ENCODE measurements around the gene KRTAP19-4. TPM values are rescaled to one million over a fixed set of nuclear protein-coding genes. Genes with fewer than 3 reads are reported as not detected.

Gene KRTAP19-4
- total RNA-seq, 2 donors from 2014 or later: not detected

GRCh38 chr21:30468900-30469714 lies 27.9 kb downstream of the KRTAP19-4 start:
- no peak for ATAC-seq (replicated peaks in 1 of 2)
- Mint-ChIP-seq H3K27me3 (ENCODE audit: low read depth) (peaks cover 6% of the 10 kb centered on the region), H3K4me1 (ENCODE audit: low read depth) (no peaks in the 10 kb centered on the region)

GRCh38 chr21:30463713-30464112 lies 33.3 kb downstream of the KRTAP19-4 start:
- no peak overlapping the region for H3K27ac Mint-ChIP-seq
- peaks cover 6% of the 10 kb centered on the region for H3K27me3 Mint-ChIP-seq (ENCODE audit: low read depth)
- DNase-seq (no peak), ATAC-seq (replicated peaks in 1 of 2) (no peak)
- no peak overlapping the region for H3K4me3 Mint-ChIP-seq
- no peaks in the 10 kb centered on the region for H3K36me3 Mint-ChIP-seq (ENCODE audit: insufficient read depth in 2 of 2)
- no peaks in the 10 kb centered on the region for H3K4me1 Mint-ChIP-seq (ENCODE audit: low read depth)
- H3K9me3 Mint-ChIP-seq: no peaks in the 10 kb centered on the region

More at GRCh38 chr21:30468900-30469714, 27.9 kb downstream of the KRTAP19-4 start:
- Mint-ChIP-seq H3K27ac (no peak overlapping the region), H3K36me3 (ENCODE audit: insufficient read depth in 2 of 2) (no peaks in the 10 kb centered on the region), H3K4me3 (no peak overlapping the region), H3K9me3 (no peaks in the 10 kb centered on the region)
- DNase-seq: no peak

DNA sequence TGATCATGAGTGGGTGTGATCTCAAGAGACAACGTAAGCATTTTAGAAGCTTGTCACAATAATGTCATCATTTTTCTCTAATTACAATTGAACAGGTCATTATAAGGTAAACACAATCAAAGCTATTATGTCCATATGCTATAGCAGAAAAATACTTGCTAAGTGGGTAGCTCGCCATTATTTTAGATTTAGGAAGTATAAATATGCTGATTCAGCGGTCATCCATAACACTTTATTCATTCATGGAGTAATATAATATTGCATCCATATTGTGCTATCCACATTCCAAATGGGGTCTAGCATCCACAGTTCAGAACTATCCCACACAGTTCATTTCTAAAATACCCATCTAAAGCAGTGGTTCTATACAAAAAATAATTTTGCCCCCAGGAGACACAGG lies 48.5 kb downstream of the KRTAP19-4 start:
- Mint-ChIP-seq H3K9me3 (no peaks in the 10 kb centered on the region), H3K4me3 (no peak overlapping the region), H3K27me3 (ENCODE audit: low read depth) (no peaks in the 10 kb centered on the region), H3K36me3 (ENCODE audit: insufficient read depth in 2 of 2) (no peaks in the 10 kb centered on the region), H3K4me1 (ENCODE audit: low read depth) (peaks cover 4% of the 10 kb centered on the region), H3K27ac (no peak overlapping the region)
- no peak for DNase-seq
- no peak for ATAC-seq (replicated peaks in 1 of 2)

DNA sequence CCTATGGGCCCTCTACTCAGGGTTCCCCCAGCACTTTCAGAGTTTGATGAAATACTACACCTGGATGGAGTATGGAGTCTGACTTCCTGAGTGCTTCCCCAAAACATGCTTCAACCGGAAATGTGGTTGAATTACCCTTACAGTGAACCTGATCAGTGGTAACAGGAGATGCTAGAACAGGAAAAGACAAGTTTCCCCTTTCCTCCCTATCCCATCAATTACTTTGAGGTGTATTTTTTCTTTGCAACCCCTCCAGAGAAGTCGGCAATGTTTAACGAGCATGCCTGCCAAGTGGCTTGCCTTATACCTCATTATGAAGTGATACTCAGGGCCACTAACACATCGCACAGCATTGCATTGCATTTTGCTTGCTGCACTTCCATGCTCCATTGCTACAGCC lies 49.9 kb downstream of the KRTAP19-4 start:
- DNase-seq (no peak), ATAC-seq (replicated peaks in 1 of 2) (no peak)
- Mint-ChIP-seq H3K36me3 (ENCODE audit: insufficient read depth in 2 of 2) (no peaks in the 10 kb centered on the region), H3K4me1 (ENCODE audit: low read depth) (peaks cover 4% of the 10 kb centered on the region), H3K4me3 (no peak overlapping the region), H3K27me3 (ENCODE audit: low read depth) (no peaks in the 10 kb centered on the region), H3K27ac (no peak overlapping the region), H3K9me3 (no peaks in the 10 kb centered on the region)

Other genes with a start within 250 kb of the KRTAP19-4 start
- gene KRTAP24-1, start 214.2 kb downstream of the KRTAP19-4 start, total RNA-seq: not detected
- not detected for gene KRTAP25-1, start 207.7 kb downstream of the KRTAP19-4 start, total RNA-seq
- gene KRTAP26-1, start 176.8 kb downstream of the KRTAP19-4 start, total RNA-seq: not detected
- gene KRTAP27-1, start 159.5 kb downstream of the KRTAP19-4 start, total RNA-seq: not detected
- gene KRTAP23-1, start 148.6 kb downstream of the KRTAP19-4 start, total RNA-seq: not detected
- not detected for gene KRTAP13-2, start 124.9 kb downstream of the KRTAP19-4 start, total RNA-seq
- gene KRTAP13-1, start 101.1 kb downstream of the KRTAP19-4 start, total RNA-seq: not detected
- gene KRTAP13-3, start 71.2 kb downstream of the KRTAP19-4 start, total RNA-seq: not detected
- gene KRTAP13-4, start 66.9 kb downstream of the KRTAP19-4 start, total RNA-seq: not detected
- gene KRTAP15-1, start 56.9 kb downstream of the KRTAP19-4 start, total RNA-seq: not detected
- gene KRTAP19-1, start 16.8 kb downstream of the KRTAP19-4 start, total RNA-seq: not detected
- not detected for gene KRTAP19-2, start 9.7 kb downstream of the KRTAP19-4 start, total RNA-seq
- not detected for gene KRTAP19-3, start 5.2 kb downstream of the KRTAP19-4 start, total RNA-seq
- not detected for gene KRTAP19-5, start 5.0 kb upstream of the KRTAP19-4 start, total RNA-seq
- gene KRTAP19-6, start 44.7 kb upstream of the KRTAP19-4 start, total RNA-seq: not detected
- not detected for gene KRTAP19-7, start 64.1 kb upstream of the KRTAP19-4 start, total RNA-seq
- not detected for gene KRTAP22-2, start 93.2 kb upstream of the KRTAP19-4 start, total RNA-seq
- gene KRTAP6-3, start 95.3 kb upstream of the KRTAP19-4 start, total RNA-seq: not detected
- not detected for gene KRTAP6-2, start 101.7 kb upstream of the KRTAP19-4 start, total RNA-seq
- gene KRTAP22-1, start 103.9 kb upstream of the KRTAP19-4 start, total RNA-seq: not detected
- gene KRTAP6-1, start 116.8 kb upstream of the KRTAP19-4 start, total RNA-seq: not detected
- not detected for gene KRTAP20-1, start 119.3 kb upstream of the KRTAP19-4 start, total RNA-seq
- gene KRTAP20-4, start 123.5 kb upstream of the KRTAP19-4 start, total RNA-seq: not detected
- not detected for gene KRTAP20-2, start 138.0 kb upstream of the KRTAP19-4 start, total RNA-seq
- not detected for gene KRTAP20-3, start 145.7 kb upstream of the KRTAP19-4 start, total RNA-seq
- not detected for gene KRTAP21-3, start 221.6 kb upstream of the KRTAP19-4 start, total RNA-seq